ENCODE measurements around the gene TIRAP. TPM values are rescaled to one million over a fixed set of nuclear protein-coding genes. Genes with fewer than 3 reads are reported as not detected.

Gene TIRAP
- total RNA-seq, 4 donors from 2014 or later = 6.6 to 18.1 (median 13.5) TPM

DNA sequence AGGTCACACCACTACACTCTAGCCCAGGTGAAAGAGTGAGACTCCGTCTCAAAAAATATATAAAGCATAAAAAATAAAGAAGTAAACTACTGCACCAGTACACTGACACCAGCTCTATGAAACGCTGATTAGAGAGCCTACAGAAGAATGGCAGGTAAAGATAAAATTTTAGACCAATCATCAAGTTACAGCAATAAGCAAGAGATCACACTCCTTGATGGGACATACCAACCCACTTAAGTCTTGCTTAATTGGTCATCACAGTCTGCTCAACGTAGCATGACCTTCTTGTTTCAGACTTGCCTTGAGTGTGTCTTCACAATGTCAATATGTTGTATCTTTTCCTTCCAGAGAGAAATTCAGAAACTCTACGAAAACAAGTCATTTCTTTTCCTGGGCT, 26.7 kb upstream of the TIRAP start:
- Histone ChIP-seq H3K9me3 (no peaks in the 10 kb centered on the region), H3K27me3 (no peaks in the 10 kb centered on the region), H3K4me1 (no peaks in the 10 kb centered on the region), H3K36me3 (peaks cover under 1 to 52% of the 10 kb centered on the region in 2 donors), H3K4me3 (no peak overlapping the region), H3K27ac (no peak overlapping the region)
- ATAC-seq = no peak
- TF ChIP-seq, protein P1, sequence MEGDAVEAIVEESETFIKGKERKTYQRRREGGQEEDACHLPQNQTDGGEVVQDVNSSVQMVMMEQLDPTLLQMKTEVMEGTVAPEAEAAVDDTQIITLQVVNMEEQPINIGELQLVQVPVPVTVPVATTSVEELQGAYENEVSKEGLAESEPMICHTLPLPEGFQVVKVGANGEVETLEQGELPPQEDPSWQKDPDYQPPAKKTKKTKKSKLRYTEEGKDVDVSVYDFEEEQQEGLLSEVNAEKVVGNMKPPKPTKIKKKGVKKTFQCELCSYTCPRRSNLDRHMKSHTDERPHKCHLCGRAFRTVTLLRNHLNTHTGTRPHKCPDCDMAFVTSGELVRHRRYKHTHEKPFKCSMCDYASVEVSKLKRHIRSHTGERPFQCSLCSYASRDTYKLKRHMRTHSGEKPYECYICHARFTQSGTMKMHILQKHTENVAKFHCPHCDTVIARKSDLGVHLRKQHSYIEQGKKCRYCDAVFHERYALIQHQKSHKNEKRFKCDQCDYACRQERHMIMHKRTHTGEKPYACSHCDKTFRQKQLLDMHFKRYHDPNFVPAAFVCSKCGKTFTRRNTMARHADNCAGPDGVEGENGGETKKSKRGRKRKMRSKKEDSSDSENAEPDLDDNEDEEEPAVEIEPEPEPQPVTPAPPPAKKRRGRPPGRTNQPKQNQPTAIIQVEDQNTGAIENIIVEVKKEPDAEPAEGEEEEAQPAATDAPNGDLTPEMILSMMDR (IDR thresholded peaks at IDR 0.05) = no peak
- TF ChIP-seq POLR2A (IDR thresholded peaks at IDR 0.05) (no peak), EP300 (IDR thresholded peaks at IDR 0.05) (no peak), POLR2AphosphoS5 (IDR thresholded peaks at IDR 0.05) (no peak)
- 90 to 93% methylated on average over 3 to 4 of the region's 4 CpGs for WGBS, 2 donors (ENCODE audit: low coverage in 1 of 2)

DNA sequence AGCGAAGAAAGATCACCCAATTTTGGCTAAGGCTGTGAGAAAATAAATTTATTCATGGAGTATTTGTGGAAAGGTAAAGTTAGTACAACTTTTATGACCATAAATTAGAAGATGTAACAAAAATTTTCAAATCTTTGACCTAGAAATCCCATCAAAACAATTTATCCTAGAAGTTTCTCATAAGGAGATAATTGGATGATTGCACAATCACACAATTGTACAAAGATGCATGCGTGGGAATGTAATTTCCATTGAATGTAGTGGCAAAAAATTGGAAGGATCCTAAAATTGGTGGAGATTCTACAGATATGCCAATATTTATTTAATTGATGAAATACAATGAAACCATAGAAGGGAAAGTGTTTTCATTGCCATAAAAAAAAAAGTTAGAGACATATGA, 25.7 kb upstream of the TIRAP start:
- no peak overlapping the region for H3K4me3 ChIP-seq
- no peaks in the 10 kb centered on the region for H3K27me3 ChIP-seq
- peaks cover 1 to 53% of the 10 kb centered on the region in 2 donors for H3K36me3 ChIP-seq
- H3K4me1 ChIP-seq = no peaks in the 10 kb centered on the region
- no peak for ATAC-seq
- no peak overlapping the region for H3K27ac ChIP-seq
- H3K9me3 ChIP-seq = no peaks in the 10 kb centered on the region
- TF ChIP-seq POLR2AphosphoS5 (IDR thresholded peaks at IDR 0.05) (no peak), POLR2A (IDR thresholded peaks at IDR 0.05) (no peak), EP300 (IDR thresholded peaks at IDR 0.05) (no peak)
- TF ChIP-seq, protein P1 (IDR thresholded peaks at IDR 0.05) = no peak
- 84 to 88% methylated on average over 2 of the region's 2 CpGs for WGBS, 2 donors (ENCODE audit: low coverage in 1 of 2)

DNA sequence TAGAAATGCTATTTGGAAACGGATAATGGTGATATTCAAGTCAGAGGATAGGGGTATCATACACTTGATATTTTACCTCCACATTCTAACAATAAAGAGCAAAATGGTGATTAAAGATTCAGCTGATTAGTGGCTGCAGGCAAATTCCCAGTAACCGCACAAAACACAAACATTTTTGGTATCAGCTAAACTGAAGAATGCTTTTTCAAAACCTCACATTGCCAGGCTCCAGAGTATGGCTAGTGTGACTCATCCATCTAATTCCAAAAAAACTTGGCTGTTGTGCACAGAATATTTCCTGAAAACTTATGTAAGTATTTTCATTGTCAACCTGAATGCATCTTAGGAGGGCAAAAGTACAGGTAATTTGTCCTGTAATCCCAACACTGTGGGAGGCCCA, 25.1 kb upstream of the TIRAP start:
- peaks cover 4 to 59% of the 10 kb centered on the region in 2 donors for H3K36me3 ChIP-seq
- no peaks in the 10 kb centered on the region for H3K4me1 ChIP-seq
- TF ChIP-seq POLR2AphosphoS5 (IDR thresholded peaks at IDR 0.05) = no peak
- no peak for TF ChIP-seq EP300 (IDR thresholded peaks at IDR 0.05)
- TF ChIP-seq, protein P1 (IDR thresholded peaks at IDR 0.05) = no peak
- TF ChIP-seq POLR2A (IDR thresholded peaks at IDR 0.05) = no peak
- H3K9me3 ChIP-seq = no peaks in the 10 kb centered on the region
- no peak for ATAC-seq
- 65 to 82% methylated on average over 2 of the region's 2 CpGs for WGBS, 2 donors (ENCODE audit: low coverage in 1 of 2)
- H3K27me3 ChIP-seq = no peaks in the 10 kb centered on the region
- no peak overlapping the region for H3K4me3 ChIP-seq
- H3K27ac ChIP-seq = no peak overlapping the region

DNA sequence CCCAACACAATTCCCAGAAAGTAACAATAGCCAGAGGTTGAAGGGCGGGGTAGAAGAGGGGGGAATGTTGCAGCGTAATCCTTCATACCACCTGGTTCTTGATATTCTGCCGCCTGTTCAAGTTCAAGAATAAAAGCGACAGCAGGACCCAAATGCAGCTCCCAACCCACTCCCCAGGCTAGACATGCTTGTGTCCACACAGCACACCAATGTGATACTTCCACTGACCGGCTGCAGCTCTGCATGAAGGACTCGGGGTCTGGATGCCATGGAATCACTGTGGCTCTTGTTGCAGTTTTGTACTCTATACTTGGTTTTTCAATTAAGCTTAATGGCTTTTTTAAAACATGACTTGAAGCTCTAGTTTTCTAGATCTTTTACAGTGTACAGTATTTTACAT, 20.7 kb upstream of the TIRAP start:
- ATAC-seq = no peak
- Histone ChIP-seq H3K4me3 (no peak overlapping the region), H3K27me3 (no peaks in the 10 kb centered on the region), H3K9me3 (no peaks in the 10 kb centered on the region), H3K36me3 (peaks cover 8 to 66% of the 10 kb centered on the region in 2 donors), H3K27ac (no peak overlapping the region), H3K4me1 (peaks cover 0 to 10% (median 0%) of the 10 kb centered on the region in 3 donors)
- no peak for TF ChIP-seq POLR2A (IDR thresholded peaks at IDR 0.05)
- whole genome bisulfite sequencing, 2 donors (ENCODE audit: low coverage in 1 of 2) = 86 to 96% methylated on average over 5 to 6 of the region's 6 CpGs

DNA sequence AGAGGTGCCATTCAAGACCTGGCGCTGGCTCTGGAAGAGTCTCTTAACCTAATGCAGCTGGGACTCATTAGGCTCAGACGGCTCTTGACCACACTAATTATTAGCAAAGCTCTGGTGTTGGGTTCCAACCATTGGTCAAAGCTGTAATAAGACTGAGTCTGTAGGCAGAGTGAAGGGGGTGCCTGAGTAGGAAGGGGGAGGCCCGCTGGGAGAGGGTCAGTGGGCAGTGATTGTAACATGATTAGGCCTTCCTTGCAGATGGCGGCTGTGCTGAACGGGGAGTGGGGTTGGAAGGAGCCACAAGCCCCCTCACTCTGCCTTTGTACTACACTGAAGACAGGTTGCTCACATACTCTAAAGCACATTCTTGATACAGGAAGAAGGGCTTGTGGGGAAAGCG, 19.4 kb upstream of the TIRAP start:
- Histone ChIP-seq H3K27ac (no peak overlapping the region), H3K27me3 (no peaks in the 10 kb centered on the region), H3K4me1 (peaks cover 5 to 19% (median 6%) of the 10 kb centered on the region in 3 donors), H3K9me3 (no peaks in the 10 kb centered on the region), H3K36me3 (peaks cover 8 to 62% of the 10 kb centered on the region in 2 donors), H3K4me3 (no peak overlapping the region)
- WGBS, 2 donors (ENCODE audit: low coverage in 1 of 2) = 87 to 100% methylated on average over 1 to 3 of the region's 6 CpGs
- TF ChIP-seq POLR2A (IDR thresholded peaks at IDR 0.05) (no peak), EP300 (IDR thresholded peaks at IDR 0.05) (no peak), POLR2AphosphoS5 (IDR thresholded peaks at IDR 0.05) (no peak)
- TF ChIP-seq, protein P1 (IDR thresholded peaks at IDR 0.05) = no peak
- no peak for ATAC-seq

All from gastroesophageal sphincter (tissue), 4 donors.